Lower lobe of right lung (tissue), 2 donors: ENCODE data around the gene GPD1. TPM values are rescaled to one million over a fixed set of nuclear protein-coding genes. Genes with fewer than 3 reads are reported as not detected.

ENCODE experiments used
- ATAC-seq, 2 donors: fragments of 200-7000 bp; cut with Tn5 transposase; one replicate each; pipeline ENCODE4 v1.9.1; 2020 to 2022; ENCODE audit warnings: mild to moderate bottlenecking in 2 of 2, moderate library complexity in 2 of 2
- DNase-seq: peaks from one replicate; pipeline ENCODE4 v3.0.0-alpha.2; 2020
- H3K27ac ChIP-seq: fragments of 200-600 bp; one replicate; pipeline ENCODE4 v1.8.0; 2022
- H3K27me3 ChIP-seq: fragments of 200-600 bp; one replicate; pipeline ENCODE4 v1.8.0; 2022; ENCODE audit warnings: low read depth
- H3K36me3 ChIP-seq: fragments of 200-600 bp; one replicate; pipeline ENCODE4 v1.8.0; 2022; ENCODE audit warnings: mild to moderate bottlenecking
- H3K4me1 ChIP-seq: fragments of 200-600 bp; one replicate; pipeline ENCODE4 v1.8.0; 2022
- H3K4me3 ChIP-seq: fragments of 200-600 bp; one replicate; pipeline ENCODE4 v1.8.0; 2022; ENCODE audit warnings: mild to moderate bottlenecking
- H3K9me3 ChIP-seq: fragments of 200-600 bp; one replicate; pipeline ENCODE4 v1.8.0; 2022
- intact Hi-C: fragments of 100-400 bp; cut with DNase I; formaldehyde crosslinking; loops from one replicate; pipeline ENCODE4 v1.11.0; 2022
- long read RNA-seq: library from polyadenylated mRNA; unstranded; transcript quantifications from one replicate; pipeline ENCODE4 v2.0.0, GENCODE V29; 2021
- total RNA-seq: library from RNA; stranded (reverse); fragmentation: NEBNext Ultra II Directional; extraction: Animal tissue kit (Norgen Biotek cat#: 25700); gene quantifications from one replicate; pipeline ENCODE4 v1.2.1, GENCODE V29; 2021
- TF ChIP-seq, protein P1 (sequence below): fragments of 200-600 bp; IDR thresholded peaks from one replicate; pipeline ENCODE4 v1.8.0; 2022; ENCODE audit warnings: antibody characterized with exemption, mild to moderate bottlenecking
- donor health status: DM: no; HTN: yes; CAD: no; lungs with severe emphysema.

The GPD1 gene
- 67.0 TPM for total RNA-seq
- long read RNA-seq, transcript GPD1-201 (8 exons, 3,082 nt): major isoform, 137 of 170 reads
- long read RNA-seq, partial matches to known transcripts: 28 of 170 reads
- long read RNA-seq, other reads (novel, unspliced or antisense): 5 of 170 reads

DNA sequence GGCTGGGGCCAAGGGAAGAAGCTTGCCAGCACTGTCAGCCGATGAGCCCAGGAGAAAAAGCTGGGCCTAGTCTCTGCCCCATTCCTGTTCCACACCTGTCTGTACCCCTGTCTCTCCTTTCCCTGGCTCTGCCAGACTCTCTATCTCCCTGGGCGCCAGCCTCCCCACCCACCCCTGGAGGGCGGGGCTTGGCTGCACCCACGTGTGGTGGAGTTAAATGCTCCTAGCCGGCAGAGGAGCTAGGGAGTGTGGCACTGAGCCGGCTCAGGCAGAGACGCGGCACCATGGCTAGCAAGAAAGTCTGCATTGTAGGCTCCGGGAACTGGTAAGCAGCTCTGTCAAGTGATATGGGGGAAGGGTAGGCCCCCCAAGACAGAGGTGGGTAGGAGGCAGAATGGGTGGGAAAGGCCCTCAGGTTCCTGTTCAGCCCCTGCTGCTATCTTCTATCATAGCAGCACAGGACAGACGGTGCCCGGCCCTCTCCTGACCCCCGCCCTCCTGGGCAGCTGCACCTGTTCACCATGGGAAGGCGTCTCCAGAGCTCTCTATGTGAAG is at the start of gene GPD1:
Gene GPD1, plus strand, starts transcription at position 242 of the 555 bp plus-strand sequence. Its CDS starts 43 bp downstream, at position 285.
- DNase-seq (peak; percentile 84), ATAC-seq (peak; percentile 89 to 93)
- intact Hi-C loops: no loop called here
- TF ChIP-seq, protein P1, sequence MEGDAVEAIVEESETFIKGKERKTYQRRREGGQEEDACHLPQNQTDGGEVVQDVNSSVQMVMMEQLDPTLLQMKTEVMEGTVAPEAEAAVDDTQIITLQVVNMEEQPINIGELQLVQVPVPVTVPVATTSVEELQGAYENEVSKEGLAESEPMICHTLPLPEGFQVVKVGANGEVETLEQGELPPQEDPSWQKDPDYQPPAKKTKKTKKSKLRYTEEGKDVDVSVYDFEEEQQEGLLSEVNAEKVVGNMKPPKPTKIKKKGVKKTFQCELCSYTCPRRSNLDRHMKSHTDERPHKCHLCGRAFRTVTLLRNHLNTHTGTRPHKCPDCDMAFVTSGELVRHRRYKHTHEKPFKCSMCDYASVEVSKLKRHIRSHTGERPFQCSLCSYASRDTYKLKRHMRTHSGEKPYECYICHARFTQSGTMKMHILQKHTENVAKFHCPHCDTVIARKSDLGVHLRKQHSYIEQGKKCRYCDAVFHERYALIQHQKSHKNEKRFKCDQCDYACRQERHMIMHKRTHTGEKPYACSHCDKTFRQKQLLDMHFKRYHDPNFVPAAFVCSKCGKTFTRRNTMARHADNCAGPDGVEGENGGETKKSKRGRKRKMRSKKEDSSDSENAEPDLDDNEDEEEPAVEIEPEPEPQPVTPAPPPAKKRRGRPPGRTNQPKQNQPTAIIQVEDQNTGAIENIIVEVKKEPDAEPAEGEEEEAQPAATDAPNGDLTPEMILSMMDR: no peak
- Histone ChIP-seq H3K27ac (peak within 1 kb of the TSS; percentile 13), H3K9me3 (no peaks in the 10 kb centered on the region), H3K4me1 (peaks cover 21% of the 10 kb centered on the region), H3K36me3 (peaks cover 19% of the 10 kb centered on the region), H3K4me3 (peak within 1 kb of the TSS; percentile 29), H3K27me3 (no peaks in the 10 kb centered on the region)

- peaks cover 14% of the 10 kb centered on the region for H3K27me3 ChIP-seq
- ATAC-seq (peak; percentile 71 to 72), DNase-seq (peak; percentile 22)
Observed at GRCh38 chr12:50055831-50056638, 47.8 kb upstream of the GPD1 start.

DNA sequence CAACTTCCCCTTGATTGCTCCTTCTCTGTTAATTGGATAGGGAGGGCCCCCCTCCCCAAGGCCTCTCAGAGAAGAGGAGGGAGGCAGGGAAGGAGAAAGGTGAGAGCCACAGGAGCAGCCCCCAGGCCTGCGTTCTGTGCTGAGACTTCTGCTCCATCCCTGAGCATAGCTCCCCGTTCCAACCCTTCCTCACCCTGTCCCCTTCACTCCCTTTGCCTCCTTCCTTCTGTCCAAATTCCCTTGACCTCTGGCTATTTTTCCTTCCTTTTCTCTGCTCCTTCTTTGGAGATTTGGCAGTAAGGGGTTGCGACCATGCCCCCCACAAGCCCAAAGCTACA is 47.2 kb upstream of the GPD1 start:
- Histone ChIP-seq H3K9me3 (no peaks in the 10 kb centered on the region), H3K4me1 (peaks cover 18% of the 10 kb centered on the region), H3K36me3 (no peaks in the 10 kb centered on the region), H3K4me3 (no peak overlapping the region), H3K27me3 (peaks cover 14% of the 10 kb centered on the region), H3K27ac (no peak overlapping the region)
- ATAC-seq: no peak
- intact Hi-C loops: no loop called here
- TF ChIP-seq, protein P1: no peak
- DNase-seq: no peak

More at GRCh38 chr12:50055831-50056638, 47.8 kb upstream of the GPD1 start:
- H3K4me3 ChIP-seq: no peak overlapping the region
- no peaks in the 10 kb centered on the region for H3K9me3 ChIP-seq
- H3K36me3 ChIP-seq: no peaks in the 10 kb centered on the region
- TF ChIP-seq, protein P1: peak; percentile 94
- intact Hi-C loops: no loop called here
- peaks cover 23% of the 10 kb centered on the region for H3K4me1 ChIP-seq
- no peak overlapping the region for H3K27ac ChIP-seq

- Histone ChIP-seq H3K9me3 (no peaks in the 10 kb centered on the region), H3K36me3 (no peaks in the 10 kb centered on the region), H3K27ac (no peak within 1 kb of the TSS), H3K4me1 (peaks cover 17% of the 10 kb centered on the region), H3K27me3 (peaks cover 16% of the 10 kb centered on the region), H3K4me3 (peak within 1 kb of the TSS; percentile 64)
- intact Hi-C loops: no loop called here
- ATAC-seq (peak; percentile 75 to 82), DNase-seq (peak; percentile 73)
- TF ChIP-seq, protein P1: no peak
Observed at GRCh38 chr12:50057000-50057841, 46.6 kb upstream of the GPD1 start, which contains the start of gene ASIC1. Gene ASIC1 (plus strand): TSS chr12:50057596. CDS start chr12:50058767, 1,171 bp downstream.
